ENCODE measurements around the gene CMIP.

Gene CMIP

GRCh38 chr16:81610144-81610842 lies 165.7 kb downstream of the CMIP start:
- no peak for TF ChIP-seq CTCF (IDR thresholded peaks at IDR 0.05; ENCODE audit: insufficient read depth, low read length, poor library complexity, severe bottlenecking)
- TF ChIP-seq EZH2phosphoT487 (conservative IDR thresholded peaks at IDR 0.05; ENCODE audit: low read length) = no peak
- H3K4me2 ChIP-seq (ENCODE audit: low read depth, low read length, poor library complexity, severe bottlenecking) = no peak overlapping the region
- H3K27me3 ChIP-seq (ENCODE audit: low read length) = no peaks in the 10 kb centered on the region
- H3K79me2 ChIP-seq (ENCODE audit: insufficient read depth, low read length) = no peaks in the 10 kb centered on the region
- no peaks in the 10 kb centered on the region for H3K9me2 ChIP-seq (replicated peaks; ENCODE audit: insufficient read depth, low read length)
- no peak overlapping the region for H3K4me3 ChIP-seq (ENCODE audit: insufficient read depth, low read length, poor library complexity, severe bottlenecking)
- no peaks in the 10 kb centered on the region for H4K20me1 ChIP-seq (ENCODE audit: low read depth, low read length)
- H3K9ac ChIP-seq (ENCODE audit: low read length) = no peak overlapping the region
- H3K27ac ChIP-seq (ENCODE audit: low read depth, low read length) = no peak overlapping the region
- no peak overlapping the region for H2AFZ ChIP-seq (ENCODE audit: low read depth, low read length, severe bottlenecking)
- no peaks in the 10 kb centered on the region for H3K36me3 ChIP-seq (ENCODE audit: low read length)
- H3F3A ChIP-seq (ENCODE audit: insufficient read depth) = no peaks in the 10 kb centered on the region
- H3K9me3 ChIP-seq (ENCODE audit: insufficient read depth, low read length) = no peaks in the 10 kb centered on the region

DNA sequence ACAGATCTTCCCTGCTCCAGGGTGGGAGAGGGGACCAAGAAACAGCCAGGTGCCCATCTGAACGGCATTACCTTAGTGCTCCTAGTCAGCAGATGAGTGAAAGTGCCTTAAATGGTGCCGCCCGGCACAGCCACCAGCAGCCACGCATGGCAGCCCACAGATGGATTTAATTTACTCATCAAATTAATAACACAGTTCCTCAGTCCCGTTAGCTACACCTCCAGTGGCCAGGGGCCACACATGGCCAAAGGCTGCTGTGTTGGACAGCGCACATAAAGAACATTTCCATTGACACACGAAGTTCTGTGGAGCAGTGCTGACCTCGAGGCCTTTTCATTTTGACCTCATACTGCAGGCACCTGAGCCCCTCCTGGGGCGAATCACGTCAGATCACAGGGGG lies 166.3 kb downstream of the CMIP start:
- Histone ChIP-seq H3K27ac (ENCODE audit: low read depth, low read length) (no peak overlapping the region), H3F3A (ENCODE audit: insufficient read depth) (no peaks in the 10 kb centered on the region), H3K36me3 (ENCODE audit: low read length) (no peaks in the 10 kb centered on the region), H3K4me3 (ENCODE audit: insufficient read depth, low read length, poor library complexity, severe bottlenecking) (no peak overlapping the region), H3K9me2 (replicated peaks; ENCODE audit: insufficient read depth, low read length) (no peaks in the 10 kb centered on the region), H3K4me2 (ENCODE audit: low read depth, low read length, poor library complexity, severe bottlenecking) (no peak overlapping the region), H3K9me3 (ENCODE audit: insufficient read depth, low read length) (no peaks in the 10 kb centered on the region), H2AFZ (ENCODE audit: low read depth, low read length, severe bottlenecking) (no peak overlapping the region), H3K9ac (ENCODE audit: low read length) (no peak overlapping the region), H4K20me1 (ENCODE audit: low read depth, low read length) (no peaks in the 10 kb centered on the region), H3K79me2 (ENCODE audit: insufficient read depth, low read length) (no peaks in the 10 kb centered on the region), H3K27me3 (ENCODE audit: low read length) (no peaks in the 10 kb centered on the region)
- TF ChIP-seq CTCF (IDR thresholded peaks at IDR 0.05; ENCODE audit: insufficient read depth, low read length, poor library complexity, severe bottlenecking) (no peak), EZH2phosphoT487 (conservative IDR thresholded peaks at IDR 0.05; ENCODE audit: low read length) (no peak)

DNA sequence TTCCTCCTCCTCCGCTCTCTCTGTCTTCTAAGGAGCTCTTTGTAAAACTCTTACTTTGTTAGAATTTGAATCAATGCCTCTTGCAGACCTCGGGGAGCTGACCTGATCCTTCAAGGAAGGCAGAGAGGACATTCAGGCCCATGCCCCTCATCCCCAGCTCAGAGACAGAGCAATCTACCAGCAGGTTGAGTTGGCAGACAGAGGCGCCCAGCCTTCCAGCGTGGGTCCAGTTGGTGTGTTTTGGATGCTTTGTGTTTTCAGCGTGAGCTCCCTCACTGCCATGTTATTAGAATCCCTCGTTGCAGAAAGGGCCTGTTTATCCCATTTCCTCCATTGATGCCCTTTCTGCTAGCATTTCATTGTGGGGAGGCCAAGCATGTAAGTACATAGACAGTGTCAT lies 167.1 kb downstream of the CMIP start:
- no peak for TF ChIP-seq EZH2phosphoT487 (conservative IDR thresholded peaks at IDR 0.05; ENCODE audit: low read length)
- no peak for TF ChIP-seq CTCF (IDR thresholded peaks at IDR 0.05; ENCODE audit: insufficient read depth, low read length, poor library complexity, severe bottlenecking)
- no peak overlapping the region for H2AFZ ChIP-seq (ENCODE audit: low read depth, low read length, severe bottlenecking)
- H3K27me3 ChIP-seq (ENCODE audit: low read length) = no peaks in the 10 kb centered on the region
- no peaks in the 10 kb centered on the region for H3K36me3 ChIP-seq (ENCODE audit: low read length)
- no peaks in the 10 kb centered on the region for H4K20me1 ChIP-seq (ENCODE audit: low read depth, low read length)
- H3K79me2 ChIP-seq (ENCODE audit: insufficient read depth, low read length) = no peaks in the 10 kb centered on the region
- no peaks in the 10 kb centered on the region for H3F3A ChIP-seq (ENCODE audit: insufficient read depth)
- H3K9me3 ChIP-seq (ENCODE audit: insufficient read depth, low read length) = no peaks in the 10 kb centered on the region
- no peak overlapping the region for H3K9ac ChIP-seq (ENCODE audit: low read length)
- H3K27ac ChIP-seq (ENCODE audit: low read depth, low read length) = no peak overlapping the region
- no peak overlapping the region for H3K4me2 ChIP-seq (ENCODE audit: low read depth, low read length, poor library complexity, severe bottlenecking)
- H3K4me3 ChIP-seq (ENCODE audit: insufficient read depth, low read length, poor library complexity, severe bottlenecking) = no peak overlapping the region
- H3K9me2 ChIP-seq (replicated peaks; ENCODE audit: insufficient read depth, low read length) = no peaks in the 10 kb centered on the region
